ENCODE results near the gene PIK3R6.

DNA sequence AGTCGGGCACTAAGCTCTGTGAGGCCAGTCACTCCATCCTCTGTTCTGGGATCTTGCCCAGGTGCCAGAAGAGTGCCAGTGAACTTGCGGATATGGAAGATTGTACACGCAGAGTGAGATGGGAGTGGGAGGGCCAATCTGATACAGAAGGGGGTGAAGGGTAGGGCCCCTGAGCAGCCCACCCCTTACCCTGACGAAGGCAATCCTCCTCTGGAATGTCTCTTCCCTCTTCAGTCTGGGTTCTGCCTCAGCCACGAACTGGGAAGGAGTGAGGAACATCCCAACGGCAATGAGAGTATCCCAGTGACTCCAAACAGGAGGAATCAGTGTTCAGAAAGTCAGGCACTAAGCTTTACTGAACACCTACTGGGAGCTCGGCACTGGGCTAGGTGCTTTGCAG is 11.9 kb upstream of the PIK3R6 start:
- TF ChIP-seq EZH2 (IDR thresholded peaks at IDR 0.05) (no peak), POLR2AphosphoS5 (IDR thresholded peaks at IDR 0.05; ENCODE audit: borderline replicate concordance, low read depth, low read length) (no peak)
